ENCODE data around the gene ALDH9A1.
"Not testable (repeated sequence)": the region's sequence is repeated elsewhere in the genome, so short reads cannot be mapped to it uniquely, and the experiment has no call there.

ALDH9A1 gene

DNA sequence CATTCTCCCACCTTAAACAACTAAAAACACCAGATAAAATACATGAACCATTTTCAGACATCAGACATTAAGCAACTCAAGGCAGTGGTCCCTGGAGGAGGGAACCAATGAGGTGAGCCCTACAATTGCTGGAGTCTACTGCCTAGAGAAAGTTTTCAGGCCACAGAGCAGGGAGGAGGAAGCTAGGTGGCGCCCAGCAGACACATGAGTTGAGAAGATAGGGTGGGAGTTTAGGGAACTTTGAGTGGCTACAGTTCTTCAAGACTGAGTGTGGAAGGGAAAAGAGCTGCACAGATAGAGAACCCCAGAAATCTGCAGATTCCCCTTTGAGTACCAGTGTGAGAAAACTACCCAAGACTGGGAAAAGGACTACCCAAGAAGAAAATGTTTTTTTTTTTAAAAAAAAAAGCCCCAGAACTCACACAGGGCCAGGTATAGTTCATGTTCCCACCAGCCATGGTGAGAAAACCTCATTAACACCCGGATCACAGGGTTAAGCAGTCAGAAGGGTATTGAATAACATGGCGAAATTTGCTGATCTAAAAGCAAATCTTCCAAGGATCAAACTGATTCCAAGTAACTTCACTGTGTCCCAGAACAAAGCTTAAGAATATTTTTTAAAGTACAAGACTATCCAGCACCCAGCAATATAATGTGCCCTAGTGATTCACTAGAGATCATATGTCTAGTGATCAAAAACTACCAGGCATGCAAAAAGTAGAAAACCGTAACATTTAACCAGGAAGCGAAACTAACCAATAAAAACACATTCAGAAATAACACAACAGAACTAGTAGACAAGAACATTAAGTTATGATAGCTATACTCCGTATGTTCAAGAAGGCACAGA lies 12.0 kb downstream of the ALDH9A1 start:
- peak; percentile 2 for DNase-seq

- no peak for DNase-seq
These were observed 14.4 kb downstream of the ALDH9A1 start for GRCh38 chr1:165683848-165684485.

GRCh38 chr1:165680773-165681172 lies 17.6 kb downstream of the ALDH9A1 start:
- DNase-seq = not testable (repeated sequence)

GRCh38 chr1:165680303-165680702 lies 18.1 kb downstream of the ALDH9A1 start:
- no peak for DNase-seq

GRCh38 chr1:165679282-165680036 lies 18.9 kb downstream of the ALDH9A1 start:
- no peak for DNase-seq

- no peak for DNase-seq
These were observed 19.9 kb downstream of the ALDH9A1 start for GRCh38 chr1:165678509-165678908.

DNA sequence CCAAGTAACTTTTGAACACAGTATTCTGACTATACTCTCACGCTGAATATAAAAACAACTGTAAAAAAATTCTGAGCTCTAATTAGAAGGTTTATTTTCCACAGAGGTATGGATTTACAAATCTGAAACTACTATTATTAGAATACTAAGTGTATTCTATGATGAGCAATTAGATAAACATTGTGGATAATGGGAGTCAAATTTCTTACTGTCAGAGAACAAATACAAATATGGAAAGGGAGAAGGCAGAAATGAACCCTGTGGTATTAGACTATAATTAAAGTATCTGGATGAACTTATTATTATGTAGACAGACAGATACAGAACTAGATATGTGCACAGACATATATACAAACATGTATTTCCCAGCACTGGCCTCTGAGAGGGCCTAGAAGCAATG lies 22.6 kb downstream of the ALDH9A1 start:
- DNase-seq = no peak

DNA sequence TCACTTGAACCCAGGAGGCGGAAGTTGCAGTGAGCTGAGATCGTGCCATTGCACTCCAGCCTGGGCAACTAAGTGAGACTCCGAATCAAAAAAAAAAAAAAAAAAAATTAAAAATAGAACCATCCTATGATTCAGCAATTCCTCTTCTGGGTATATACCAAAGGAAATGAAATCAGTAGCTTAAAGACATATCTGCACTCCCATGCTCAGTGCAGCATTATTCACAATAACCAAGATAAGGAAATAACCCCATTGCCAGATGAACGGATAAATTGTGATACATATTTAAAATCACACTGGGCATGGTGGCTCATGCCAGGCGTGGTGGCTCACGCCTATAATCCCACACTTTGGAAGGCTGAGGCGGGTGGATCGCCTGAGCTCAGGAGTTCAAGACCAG lies 23.8 kb downstream of the ALDH9A1 start:
- no peak for DNase-seq

DNA sequence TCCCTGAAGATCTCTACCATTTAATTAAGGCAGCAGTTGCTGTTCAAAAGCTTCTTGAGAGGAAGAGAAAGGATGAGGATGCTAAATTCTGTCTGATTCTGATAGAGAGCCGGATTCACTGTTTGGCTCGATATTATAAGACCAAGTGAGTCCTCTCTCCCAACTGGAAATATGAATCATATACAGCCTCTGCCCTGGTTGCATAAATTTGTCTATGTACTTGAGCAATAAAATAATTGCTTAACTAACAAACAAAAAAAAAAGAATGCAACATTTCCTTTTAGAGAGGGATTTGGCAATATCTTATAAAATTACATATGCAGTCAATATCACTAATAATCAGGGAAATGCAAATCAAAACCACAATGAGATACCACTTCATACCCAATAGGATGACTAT lies 26.8 kb downstream of the ALDH9A1 start:
- no peak for DNase-seq

DNA sequence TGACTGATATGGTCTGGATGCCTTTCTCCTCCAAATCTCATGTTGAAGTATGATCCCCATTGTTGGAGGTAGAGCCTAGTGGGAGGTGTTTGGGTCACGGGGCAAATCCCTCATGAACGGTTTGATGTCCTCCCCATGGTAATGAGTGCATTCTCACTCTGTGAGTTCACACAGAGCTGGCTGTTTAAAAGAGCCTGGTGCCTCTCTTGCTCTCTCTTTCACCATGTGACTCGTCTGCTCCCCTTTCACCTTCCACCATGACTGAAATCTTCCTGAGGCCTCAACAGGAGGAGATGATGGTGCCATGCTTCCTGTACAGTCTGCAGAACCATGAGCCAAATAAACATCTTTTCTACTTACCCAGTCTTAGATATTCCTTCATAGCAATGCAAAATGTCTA lies 30.2 kb downstream of the ALDH9A1 start:
- no peak for DNase-seq

- no peak for DNase-seq
These were observed 32.1 kb downstream of the ALDH9A1 start for GRCh38 chr1:165666152-165666825.

DNA sequence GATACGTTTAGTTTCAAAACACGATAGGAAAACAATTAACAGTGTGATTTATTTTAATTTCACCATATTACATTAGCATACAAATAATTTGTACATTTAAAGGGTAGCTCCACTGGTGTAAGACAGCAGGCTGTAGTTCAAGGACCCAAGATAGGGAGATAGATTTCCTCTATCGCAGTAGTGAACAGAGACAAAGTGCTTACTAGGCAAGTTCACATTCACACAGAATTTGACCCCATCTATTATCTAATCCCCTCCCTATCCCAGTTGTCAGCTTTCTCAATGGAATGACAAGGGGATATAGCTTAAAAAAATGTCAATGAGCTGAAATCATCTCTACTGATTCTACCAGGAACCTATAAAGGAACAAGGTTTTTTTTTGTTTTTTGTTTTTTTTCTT lies 36.2 kb downstream of the ALDH9A1 start:
- no peak for DNase-seq

DNA sequence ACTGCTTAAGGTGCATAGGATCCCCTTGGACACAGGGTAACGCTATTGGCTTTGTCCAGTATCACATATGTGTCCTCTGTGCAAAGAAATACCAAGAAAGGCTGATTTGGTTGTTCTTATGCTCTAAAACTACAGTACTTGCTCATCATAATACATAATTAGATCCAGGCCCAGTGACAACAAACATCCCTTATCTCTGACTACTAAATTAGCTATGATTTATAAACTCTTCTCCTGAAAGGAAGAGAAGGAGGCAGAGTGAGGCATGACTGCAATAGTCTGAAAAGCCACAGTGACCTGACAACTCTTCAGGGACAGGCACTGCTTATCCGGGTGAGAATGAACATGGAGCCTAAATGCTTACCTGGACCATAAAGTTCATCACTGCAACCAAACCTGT lies 36.7 kb downstream of the ALDH9A1 start:
- DNase-seq = no peak

GRCh38 chr1:165659581-165659895 lies 38.8 kb downstream of the ALDH9A1 start:
- no peak for DNase-seq

DNA sequence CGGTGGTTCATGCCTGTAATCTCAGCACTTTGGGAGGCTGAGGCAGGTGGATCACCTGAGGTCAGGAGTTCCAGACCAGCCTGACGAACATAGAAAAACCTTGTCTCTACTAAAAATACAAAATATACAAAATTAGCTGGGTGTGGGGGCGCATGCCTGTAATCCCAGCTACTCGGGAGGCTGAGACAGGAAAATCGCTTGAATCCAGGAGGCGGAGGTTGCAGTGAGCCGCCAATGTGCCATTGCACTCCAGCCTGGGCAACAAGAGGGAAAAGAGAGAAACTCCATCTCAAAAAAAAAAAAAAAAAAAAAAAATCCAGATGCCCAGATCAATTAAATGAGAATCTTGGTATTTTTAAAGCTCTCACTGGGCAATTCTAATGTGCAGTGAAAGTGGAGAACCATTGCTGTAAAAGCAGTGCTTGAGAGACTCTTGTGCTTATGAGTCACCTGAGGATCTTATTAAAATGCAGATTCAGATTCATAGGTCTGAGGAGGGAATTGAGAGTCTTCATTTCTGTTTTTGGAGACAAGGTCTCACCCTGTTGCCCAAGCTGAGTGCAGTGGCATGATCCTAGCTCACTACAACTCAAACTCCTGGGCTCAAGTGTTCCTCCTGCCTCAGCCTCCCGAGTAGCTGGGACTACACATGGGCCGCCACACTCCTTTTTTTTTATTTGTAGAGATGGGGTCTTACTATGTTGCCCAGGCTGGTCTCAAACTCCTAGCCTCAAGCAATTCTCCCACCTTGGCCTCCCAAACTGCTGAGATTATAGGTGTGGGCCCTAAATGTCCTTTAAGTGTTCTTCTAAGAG lies 39.4 kb downstream of the ALDH9A1 start:
- DNase-seq = not testable (repeated sequence)

DNA sequence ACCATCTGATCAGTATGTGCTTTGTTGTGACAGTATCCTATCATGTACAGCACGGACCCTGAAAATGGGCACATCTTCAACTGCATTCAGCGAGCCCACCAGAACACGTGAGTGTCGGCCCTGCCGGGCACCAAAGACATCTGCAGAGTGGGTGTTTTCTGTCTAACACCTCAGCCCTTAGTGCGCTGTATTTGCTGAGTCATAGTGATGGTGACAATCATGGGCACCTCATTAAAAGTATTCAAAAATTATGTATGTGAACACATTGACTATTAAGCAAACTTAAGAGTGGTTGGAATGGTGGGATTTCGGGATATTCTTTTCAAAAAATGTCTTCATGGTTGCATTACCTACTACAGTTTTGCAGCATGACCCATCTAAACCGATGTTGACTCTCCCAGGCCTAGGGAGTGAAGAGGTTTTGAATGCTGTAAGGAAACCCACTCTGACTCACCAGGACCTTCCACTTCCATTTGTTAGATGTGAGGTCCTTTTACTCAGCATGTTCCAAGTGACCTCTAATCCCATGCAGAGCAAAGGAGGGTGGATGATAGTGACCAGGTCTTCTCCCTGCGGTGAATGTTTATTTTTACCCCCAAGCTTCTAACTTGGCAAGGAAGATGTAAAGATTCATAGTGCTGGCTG lies 47.3 kb downstream of the ALDH9A1 start:
- DNase-seq = no peak

- DNase-seq = no peak
These were observed 49.3 kb downstream of the ALDH9A1 start for GRCh38 chr1:165648919-165649572.

DNA sequence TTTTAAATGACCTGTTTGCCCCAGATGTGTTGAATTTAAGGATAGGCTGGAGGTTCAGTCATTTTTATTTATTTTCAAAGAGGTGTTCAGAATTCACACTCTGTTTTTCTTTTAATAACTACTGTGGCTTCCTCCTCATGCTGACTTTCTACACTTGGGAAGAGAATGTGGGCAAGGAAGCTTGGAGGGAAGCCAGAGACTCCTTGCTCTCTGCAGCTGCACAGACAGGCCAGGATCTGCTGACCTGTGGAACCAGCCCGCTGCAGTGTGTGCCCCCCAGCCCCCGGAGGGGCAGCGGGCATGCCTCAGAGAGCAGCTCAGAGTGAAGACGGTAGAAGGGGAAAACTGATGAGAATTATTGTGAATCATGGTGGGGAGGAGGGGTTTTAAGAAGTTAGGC lies 50.4 kb downstream of the ALDH9A1 start:
- DNase-seq = no peak

GRCh38 chr1:165647517-165647916 lies 50.8 kb downstream of the ALDH9A1 start:
- no peak for DNase-seq

DNA sequence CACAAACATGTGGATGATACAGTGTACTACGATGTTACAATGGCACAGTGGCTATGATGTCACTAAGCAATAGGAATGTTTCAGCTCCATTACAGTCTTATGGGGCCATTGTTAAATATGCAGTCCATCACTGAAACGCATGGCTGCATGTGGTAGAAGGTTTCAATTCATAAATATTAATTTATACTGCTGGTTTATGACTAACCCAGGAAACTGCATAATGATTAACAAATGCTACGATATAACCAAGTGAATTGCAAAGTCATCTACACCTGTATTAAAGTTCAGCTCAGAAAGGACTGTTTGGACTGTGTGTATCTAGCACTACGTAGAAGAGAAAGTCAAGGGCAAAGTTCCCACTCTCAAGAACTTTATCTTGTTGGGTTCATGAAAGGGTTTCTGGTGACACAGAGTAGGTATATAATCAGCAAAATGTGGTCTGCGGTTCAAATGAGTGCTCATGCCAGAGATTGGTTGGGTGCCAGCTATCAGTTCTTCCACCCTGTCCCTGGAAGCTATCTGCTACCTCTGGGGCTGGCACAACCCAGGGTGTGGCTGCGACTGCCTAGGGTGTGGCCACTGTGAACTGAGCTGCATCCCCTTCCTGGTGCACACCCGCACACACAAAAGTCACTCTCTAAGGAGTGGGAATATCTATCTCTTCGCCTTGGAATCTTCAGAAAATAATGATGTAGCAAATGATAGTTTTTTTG lies 52.6 kb downstream of the ALDH9A1 start:
- DNase-seq = no peak
